ENCODE measurements around the gene SCAP. TPM values are rescaled to one million over a fixed set of nuclear protein-coding genes. Genes with fewer than 3 reads are reported as not detected.
"Not testable (repeated sequence)": the region's sequence is repeated elsewhere in the genome, so short reads cannot be mapped to it uniquely, and the experiment has no call there.

The SCAP gene
- total RNA-seq, 1 donor from 2014 or later: 79.6 TPM

DNA sequence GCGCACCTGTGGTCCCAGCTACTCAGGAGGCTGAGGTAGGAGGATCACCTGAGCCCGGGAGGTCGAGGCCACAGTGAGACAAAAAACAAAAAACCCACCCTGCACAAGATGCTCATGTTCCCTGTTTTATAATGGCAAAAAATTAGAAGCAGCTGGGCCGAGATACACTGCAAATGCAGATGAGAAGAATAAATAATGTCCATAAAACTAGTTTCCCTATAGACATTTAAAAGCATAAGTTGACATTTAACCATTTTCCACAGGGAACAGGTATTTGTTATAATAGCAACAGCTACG, 537 bp upstream of the SCAP start:
- peak overlapping the region; percentile 83 for H3K27ac Mint-ChIP-seq
- no peak for DNase-seq (ENCODE audit: low spot score)
- no peaks in the 10 kb centered on the region for H3K27me3 Mint-ChIP-seq (ENCODE audit: low read depth)

DNA sequence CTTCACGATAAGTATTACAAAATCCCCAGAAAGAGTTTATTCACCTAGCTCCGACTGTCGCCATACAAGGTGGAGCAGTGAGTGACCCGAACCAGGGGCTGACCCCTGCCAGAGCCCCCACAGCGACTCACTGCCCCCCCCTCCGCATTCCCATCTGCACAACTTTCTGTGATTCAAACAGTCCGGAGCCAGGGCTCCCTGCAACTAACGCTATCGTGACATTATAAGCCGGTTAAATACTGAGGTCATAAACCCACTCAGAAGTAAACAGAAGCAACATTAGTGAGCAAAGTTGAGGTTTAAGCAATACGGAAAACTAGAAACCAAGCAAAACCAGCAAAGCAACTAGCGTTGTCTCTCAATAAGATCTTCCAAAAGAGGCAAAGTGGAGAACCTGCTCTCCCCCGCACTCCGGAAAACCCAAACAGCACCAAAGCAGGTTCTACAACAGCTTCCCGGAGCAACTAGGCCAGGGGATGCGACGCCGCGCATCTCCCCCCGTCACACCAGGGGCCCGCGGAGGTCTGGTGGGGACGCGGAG, 642 bp downstream of the SCAP start:
- peaks cover 19% of the 10 kb centered on the region for H3K4me1 Mint-ChIP-seq (ENCODE audit: low read depth)
- no peak for DNase-seq (ENCODE audit: low spot score)

More for the DNA sequence above, 537 bp upstream of the SCAP start:
- peaks cover 17% of the 10 kb centered on the region for H3K4me1 Mint-ChIP-seq (ENCODE audit: low read depth)
- peaks cover 4% of the 10 kb centered on the region for H3K36me3 Mint-ChIP-seq (ENCODE audit: low read depth)
- intact Hi-C loops (cut with micrococcal nuclease): loop anchor here (1.0 kb wide), 1 partner anchor 37 kb away; the partner anchor contains the start of gene ELP6
- H3K4me3 Mint-ChIP-seq (ENCODE audit: low read depth): peak overlapping the region; percentile 99
- H3K9me3 Mint-ChIP-seq: no peaks in the 10 kb centered on the region

DNA sequence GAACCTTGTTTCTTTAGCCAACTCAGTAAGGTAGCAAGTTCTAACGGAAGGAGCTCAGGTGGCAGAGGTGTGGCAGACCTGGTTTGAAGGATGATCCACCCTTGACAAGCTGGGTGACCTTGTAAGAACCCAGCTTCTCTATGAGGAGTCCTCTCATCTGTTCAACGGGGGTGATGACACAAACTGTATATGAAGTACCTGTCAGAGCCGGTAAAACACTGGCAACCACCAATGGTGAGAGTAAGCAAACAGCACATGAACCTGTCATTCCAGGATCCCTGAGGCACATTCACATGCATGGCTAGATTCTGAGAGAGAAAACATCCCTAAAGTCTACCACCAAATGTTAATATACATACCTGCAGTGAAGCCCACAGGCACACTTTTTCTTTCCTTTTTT, 2.4 kb downstream of the SCAP start:
- DNase-seq (ENCODE audit: low spot score): no peak
- intact Hi-C loops (cut with micrococcal nuclease): no loop called here
- Mint-ChIP-seq H3K4me3 (ENCODE audit: low read depth) (peak overlapping the region; percentile 67), H3K27me3 (ENCODE audit: low read depth) (no peaks in the 10 kb centered on the region), H3K4me1 (ENCODE audit: low read depth) (peaks cover 19% of the 10 kb centered on the region), H3K27ac (no peak overlapping the region), H3K9me3 (no peaks in the 10 kb centered on the region), H3K36me3 (ENCODE audit: low read depth) (peaks cover 21% of the 10 kb centered on the region)

More for the DNA sequence above, 642 bp downstream of the SCAP start:
- intact Hi-C loops (cut with micrococcal nuclease): loop anchor here (1.0 to 2.0 kb wide), 2 partner anchors 54 to 94 kb away; partner anchors contain the start of gene PTPN23
- Mint-ChIP-seq H3K27ac (peak overlapping the region; percentile 94), H3K9me3 (no peaks in the 10 kb centered on the region), H3K4me3 (ENCODE audit: low read depth) (peak overlapping the region; percentile 99), H3K27me3 (ENCODE audit: low read depth) (no peaks in the 10 kb centered on the region), H3K36me3 (ENCODE audit: low read depth) (peaks cover 6% of the 10 kb centered on the region)

- Mint-ChIP-seq H3K4me3 (ENCODE audit: low read depth) (no peak overlapping the region), H3K36me3 (ENCODE audit: low read depth) (peaks cover 45% of the 10 kb centered on the region), H3K27me3 (ENCODE audit: low read depth) (no peaks in the 10 kb centered on the region), H3K9me3 (peaks cover 7% of the 10 kb centered on the region), H3K27ac (no peak overlapping the region), H3K4me1 (ENCODE audit: low read depth) (peaks cover 18% of the 10 kb centered on the region)
- DNase-seq (ENCODE audit: low spot score): no peak
- intact Hi-C loops (cut with micrococcal nuclease): no loop called here
Measured at GRCh38 chr3:47469616-47470015, 6.1 kb downstream of the SCAP start.

- H3K27ac Mint-ChIP-seq; H3K27me3 Mint-ChIP-seq (ENCODE audit: low read depth); intact Hi-C loops (cut with micrococcal nuclease); H3K4me3 Mint-ChIP-seq (ENCODE audit: low read depth); H3K9me3 Mint-ChIP-seq; DNase-seq (ENCODE audit: low spot score): not testable (repeated sequence)
- Mint-ChIP-seq H3K36me3 (ENCODE audit: low read depth) (peaks cover 49% of the 10 kb centered on the region), H3K4me1 (ENCODE audit: low read depth) (peaks cover 13% of the 10 kb centered on the region)
Measured at GRCh38 chr3:47468315-47468714, 7.4 kb downstream of the SCAP start.

DNA sequence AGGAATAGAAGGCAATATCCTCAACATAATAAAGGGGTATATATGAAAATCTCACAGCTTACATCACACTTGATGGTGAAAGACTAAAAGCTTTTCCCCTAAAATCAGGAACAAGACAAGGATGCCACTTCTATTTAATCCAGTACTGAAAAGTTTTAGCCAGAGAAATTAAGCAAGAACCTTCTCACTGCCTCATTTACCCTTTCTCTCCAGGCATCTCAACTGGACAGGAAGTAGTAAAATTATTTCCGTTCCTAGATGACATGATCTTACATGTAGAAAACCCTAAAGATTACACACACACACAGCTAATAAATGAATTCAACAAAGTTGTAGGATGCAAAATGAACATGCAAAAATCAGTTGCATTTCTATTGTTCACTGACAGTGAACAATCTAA, 11.2 kb downstream of the SCAP start:
- Mint-ChIP-seq H3K4me3 (ENCODE audit: low read depth) (no peak overlapping the region), H3K4me1 (ENCODE audit: low read depth) (peaks cover 18% of the 10 kb centered on the region), H3K9me3 (peaks cover 11% of the 10 kb centered on the region), H3K36me3 (ENCODE audit: low read depth) (peaks cover 50% of the 10 kb centered on the region), H3K27me3 (ENCODE audit: low read depth) (no peaks in the 10 kb centered on the region), H3K27ac (no peak overlapping the region)
- no peak for DNase-seq (ENCODE audit: low spot score)
- intact Hi-C loops (cut with micrococcal nuclease): no loop called here

- Mint-ChIP-seq H3K36me3 (ENCODE audit: low read depth) (peaks cover 17% of the 10 kb centered on the region), H3K4me1 (ENCODE audit: low read depth) (peaks cover 11% of the 10 kb centered on the region), H3K9me3 (peaks cover 10% of the 10 kb centered on the region)
- H3K27ac Mint-ChIP-seq; intact Hi-C loops (cut with micrococcal nuclease); DNase-seq (ENCODE audit: low spot score); H3K4me3 Mint-ChIP-seq (ENCODE audit: low read depth); H3K27me3 Mint-ChIP-seq (ENCODE audit: low read depth): not testable (repeated sequence)
Measured at GRCh38 chr3:47459534-47460085, 16.1 kb downstream of the SCAP start.

DNA sequence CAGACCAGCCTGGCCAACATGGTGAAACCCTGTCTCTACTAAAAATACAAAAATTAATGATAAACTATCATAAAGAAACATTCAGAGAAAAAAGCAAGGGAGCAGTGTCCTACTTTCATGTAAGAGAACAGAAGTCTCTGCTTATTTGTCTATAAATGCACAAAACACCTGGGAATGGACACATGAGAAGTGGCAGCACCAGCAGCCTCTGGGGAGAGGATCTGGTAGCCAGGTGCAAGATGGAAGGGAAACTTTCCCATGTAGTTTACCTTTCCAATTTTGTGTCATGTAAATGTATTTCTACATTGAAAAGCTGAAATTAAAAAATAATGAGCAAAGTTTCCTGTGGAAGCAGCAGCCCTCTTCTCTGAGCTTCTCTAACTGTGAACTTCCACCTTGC, 18.8 kb downstream of the SCAP start:
- H3K27me3 Mint-ChIP-seq (ENCODE audit: low read depth): no peaks in the 10 kb centered on the region
- no peak overlapping the region for H3K4me3 Mint-ChIP-seq (ENCODE audit: low read depth)
- DNase-seq (ENCODE audit: low spot score): no peak
- peaks cover 23% of the 10 kb centered on the region for H3K36me3 Mint-ChIP-seq (ENCODE audit: low read depth)
- H3K27ac Mint-ChIP-seq: no peak overlapping the region
- intact Hi-C loops (cut with micrococcal nuclease): no loop called here
- peaks cover 11% of the 10 kb centered on the region for H3K9me3 Mint-ChIP-seq
- peaks cover under 1% of the 10 kb centered on the region for H3K4me1 Mint-ChIP-seq (ENCODE audit: low read depth)

- Mint-ChIP-seq H3K4me1 (ENCODE audit: low read depth) (no peaks in the 10 kb centered on the region), H3K27me3 (ENCODE audit: low read depth) (no peaks in the 10 kb centered on the region), H3K4me3 (ENCODE audit: low read depth) (no peak overlapping the region), H3K9me3 (peaks cover 15% of the 10 kb centered on the region), H3K36me3 (ENCODE audit: low read depth) (peaks cover 24% of the 10 kb centered on the region), H3K27ac (no peak overlapping the region)
- intact Hi-C loops (cut with micrococcal nuclease): no loop called here
- DNase-seq (ENCODE audit: low spot score): no peak
Measured at GRCh38 chr3:47455806-47456452, 19.8 kb downstream of the SCAP start.

GRCh38 chr3:47452453-47453215, 23.1 kb downstream of the SCAP start:
- Mint-ChIP-seq H3K4me3 (ENCODE audit: low read depth) (no peak overlapping the region), H3K4me1 (ENCODE audit: low read depth) (no peaks in the 10 kb centered on the region), H3K27ac (no peak overlapping the region), H3K27me3 (ENCODE audit: low read depth) (no peaks in the 10 kb centered on the region), H3K36me3 (ENCODE audit: low read depth) (peaks cover 30% of the 10 kb centered on the region), H3K9me3 (peaks cover 15% of the 10 kb centered on the region)
- no peak for DNase-seq (ENCODE audit: low spot score)
- intact Hi-C loops (cut with micrococcal nuclease): no loop called here

DNA sequence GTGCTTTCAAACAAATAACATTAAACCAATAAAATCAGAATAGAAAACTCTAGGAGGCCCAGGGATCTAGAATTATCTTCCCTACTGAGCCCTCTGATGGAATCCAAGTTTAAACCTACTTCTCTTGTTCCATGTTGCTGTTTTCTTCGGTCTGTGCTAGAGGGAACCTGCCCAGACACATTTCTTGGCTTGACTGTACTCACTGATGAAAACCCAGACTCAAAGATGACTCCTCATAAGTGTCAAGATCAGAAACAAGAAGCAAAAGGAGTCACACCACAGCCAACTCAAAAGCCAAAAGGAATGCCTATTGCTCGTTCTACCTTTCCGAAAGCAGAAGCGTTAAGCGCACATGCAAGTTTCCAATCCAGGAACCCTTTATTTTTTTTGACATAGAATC, 31.6 kb downstream of the SCAP start:
- no peak overlapping the region for H3K4me3 Mint-ChIP-seq (ENCODE audit: low read depth)
- peaks cover 10% of the 10 kb centered on the region for H3K9me3 Mint-ChIP-seq
- no peak overlapping the region for H3K27ac Mint-ChIP-seq
- no peak for DNase-seq (ENCODE audit: low spot score)
- peaks cover 28% of the 10 kb centered on the region for H3K36me3 Mint-ChIP-seq (ENCODE audit: low read depth)
- H3K27me3 Mint-ChIP-seq (ENCODE audit: low read depth): no peaks in the 10 kb centered on the region
- intact Hi-C loops (cut with micrococcal nuclease): no loop called here
- H3K4me1 Mint-ChIP-seq (ENCODE audit: low read depth): peaks cover 1% of the 10 kb centered on the region

GRCh38 chr3:47443611-47443995, 32.1 kb downstream of the SCAP start:
- DNase-seq (ENCODE audit: low spot score): no peak
- H3K36me3 Mint-ChIP-seq (ENCODE audit: low read depth): peaks cover 28% of the 10 kb centered on the region
- H3K4me1 Mint-ChIP-seq (ENCODE audit: low read depth): peaks cover 1% of the 10 kb centered on the region
- H3K9me3 Mint-ChIP-seq: peaks cover 7% of the 10 kb centered on the region
- intact Hi-C loops (cut with micrococcal nuclease): no loop called here
- H3K27ac Mint-ChIP-seq: no peak overlapping the region
- H3K27me3 Mint-ChIP-seq (ENCODE audit: low read depth): no peaks in the 10 kb centered on the region
- no peak overlapping the region for H3K4me3 Mint-ChIP-seq (ENCODE audit: low read depth)

Measured in activated T-helper 2 cell treated with anti-CD3 and anti-CD28 coated beads, Interferon-gamma antibody, Interleukin-2, Interleukin-4, amounts not matched to agents 10 μg/mL and 5 μg/mL and 100 μg/mL, durations not matched to agents 14 hours and 24 hours and 36 hours (primary cell).